HCT116 (cell line): ENCODE results near the gene SERPINI1. TPM values are rescaled to one million over a fixed set of nuclear protein-coding genes. Genes with fewer than 3 reads are reported as not detected.

Experiments
- ATAC-seq: fragments of 200-7000 bp; cut with Tn5 transposase; 2 replicates; pipeline ENCODE4 v1.9.1; 2020; ENCODE audit warnings: mild to moderate bottlenecking, moderate library complexity
- BruUV-seq: library from RNA; stranded (reverse); fragments of 400-500 nt; replicated peaks from 2 replicates; lab custom pipeline; 2021; lab: Mats Ljungman, UMichigan
- CTCF ChIA-PET: fragments of 300-600 bp; sonication (Branson Sonifier 250); formaldehyde crosslinking; loops from one replicate; lab custom pipeline; 2021; ENCODE audit warnings: antibody characterized with exemption; lab: Charles Lee
- POLR2A ChIA-PET: fragments of 300-600, 350-600 bp; sonication (Branson Sonifier 250); formaldehyde crosslinking; loops from one replicate; lab custom pipeline; 2021; ENCODE audit warnings: antibody characterized with exemption; lab: Charles Lee
- RAD21 ChIA-PET, 2 experiments: fragments of 300-600 bp; sonication (Branson Sonifier 250); formaldehyde crosslinking; loops; one replicate each; lab custom pipeline; 2023; ENCODE audit warnings: low total read pairs in 2 of 2; ENCODE audit not compliant: uncharacterized antibody in 2 of 2, unreplicated experiment in 2 of 2, low non-redundant PET in 1 of 2; lab: Charles Lee
- DNase-seq: peaks from one replicate; pipeline ENCODE4 v3.0.0-alpha.2; 2010; ENCODE audit warnings: low read depth, low spot score
- H2AFZ ChIP-seq: fragments of 200-600 bp; shearing (Covaris generic), sonication (generic); 2 replicates; pipeline ENCODE4 v1.6.1; 2017; ENCODE audit warnings: low read depth, mixed run types, mixed read lengths, antibody characterized with exemption, low read length; ENCODE audit not compliant: poor library complexity, severe bottlenecking
- H3K27ac ChIP-seq: 2 replicates; pipeline ENCODE4 v1.5.1; 2012; ENCODE audit warnings: low read depth, low read length
- H3K27me3 ChIP-seq: fragments of 200-600 bp; sonication (generic); 2 replicates; pipeline ENCODE4 v1.6.1; 2016; ENCODE audit warnings: mixed run types, low read length, mixed read lengths; ENCODE audit not compliant: insufficient read depth
- H3K36me3 ChIP-seq, 2 experiments: fragments of 200-500 bp in 1 of 2; fragments of 200-600 bp in 1 of 2; sonication (Bioruptor generic) in 1 of 2; sonication (generic) in 1 of 2; 2 replicates each; pipeline versions ENCODE4 v1.5.1 to v1.6.1; 2014 to 2016; ENCODE audit warnings: low read length in 2 of 2, inconsistent platforms in 1 of 2, mixed read lengths in 1 of 2, mixed run types in 1 of 2; ENCODE audit not compliant: insufficient read depth in 2 of 2, control insufficient read depth in 1 of 2
- H3K4me1 ChIP-seq, 2 experiments: fragments of 200-600 bp in 1 of 2; sonication (generic) in 1 of 2; 2 replicates each; pipeline versions ENCODE4 v1.5.1 to v1.6.1; 2012 to 2017; ENCODE audit warnings: low read length in 2 of 2, inconsistent platforms in 1 of 2, mild to moderate bottlenecking in 1 of 2, mixed read lengths in 1 of 2, mixed run types in 1 of 2, moderate library complexity in 1 of 2; ENCODE audit not compliant: insufficient read depth in 2 of 2, control insufficient read depth in 1 of 2
- H3K4me2 ChIP-seq: fragments of 200-600 bp; sonication (generic); 2 replicates; pipeline ENCODE4 v1.6.1; 2017; ENCODE audit warnings: mixed run types, low read length, mixed read lengths
- H3K4me3 ChIP-seq, 2 experiments: fragments of 200-600 bp in 1 of 2; sonication (generic) in 1 of 2; replicated peaks in 1 of 2; 2 replicates each; pipeline ENCODE4 v1.5.1; 2011 to 2016; ENCODE audit warnings: low read length in 2 of 2, control low read depth in 1 of 2, low read depth in 1 of 2, mild to moderate bottlenecking in 1 of 2, mixed read lengths in 1 of 2, mixed run types in 1 of 2
- H3K79me2 ChIP-seq: fragments of 200-600 bp; sonication (generic); 2 replicates; pipeline ENCODE4 v1.6.1; 2017; ENCODE audit warnings: mild to moderate bottlenecking, mixed run types, low read length, moderate library complexity, mixed read lengths; ENCODE audit not compliant: insufficient read depth
- H3K9ac ChIP-seq: fragments of 200-600 bp; sonication (generic); 2 replicates; pipeline ENCODE4 v1.6.1; 2016; ENCODE audit warnings: low read length, mixed read lengths
- H3K9me2 ChIP-seq: fragments of 200-600 bp; sonication (generic), shearing (Covaris generic); 2 replicates; pipeline ENCODE4 v1.6.1; 2017; ENCODE audit warnings: mixed run types, mild to moderate bottlenecking, moderate library complexity; ENCODE audit not compliant: insufficient read depth
- H3K9me3 ChIP-seq, 2 experiments: fragments of 200-500 bp in 1 of 2; fragments of 200-600 bp in 1 of 2; sonication (Bioruptor generic) in 1 of 2; sonication (generic) in 1 of 2; 2 replicates each; pipeline ENCODE4 v1.6.1; 2014 to 2017; ENCODE audit warnings: low read length in 2 of 2, mixed read lengths in 2 of 2, inconsistent platforms in 1 of 2, low read depth in 1 of 2, mild to moderate bottlenecking in 1 of 2, mixed run types in 1 of 2, moderate library complexity in 1 of 2; ENCODE audit not compliant: control insufficient read depth in 1 of 2, insufficient read depth in 1 of 2
- H4K20me1 ChIP-seq: fragments of 200-600 bp; sonication (generic), shearing (Covaris generic); 2 replicates; pipeline ENCODE4 v1.6.1; 2017; ENCODE audit warnings: mixed run types, mild to moderate bottlenecking, moderate library complexity; ENCODE audit not compliant: insufficient read depth
- ATF3 ChIP-seq: IDR thresholded peaks from 2 replicates; pipeline ENCODE4 v1.6.1; 2012
- CBX3 ChIP-seq: IDR thresholded peaks from 2 replicates; pipeline ENCODE4 v1.6.1; 2012; ENCODE audit warnings: low read depth
- CEBPB ChIP-seq: IDR thresholded peaks from 2 replicates; pipeline ENCODE4 v1.6.1; 2012; ENCODE audit warnings: low read depth
- CTCF ChIP-seq, 3 experiments: fragments of 200-600 bp in 1 of 3; sonication (generic) in 1 of 3; IDR thresholded peaks in 2 of 3; conservative IDR thresholded peaks in 1 of 3; 2 replicates each; pipeline ENCODE4 v1.5.1; 2012 to 2017; ENCODE audit warnings: low read depth in 2 of 3, low read length in 2 of 3, antibody characterized with exemption in 1 of 3, borderline replicate concordance in 1 of 3, control low read depth in 1 of 3, mild to moderate bottlenecking in 1 of 3, mixed read lengths in 1 of 3, mixed run types in 1 of 3, moderate library complexity in 1 of 3; ENCODE audit not compliant: insufficient read depth in 1 of 3
- ELF1 ChIP-seq: IDR thresholded peaks from 2 replicates; pipeline ENCODE4 v1.6.1; 2012; ENCODE audit warnings: low read depth, borderline replicate concordance
- EZH2 ChIP-seq: fragments of 200-600 bp; sonication (generic); IDR thresholded peaks from 2 replicates; pipeline ENCODE4 v1.6.1; 2017; ENCODE audit warnings: antibody characterized with exemption, mixed run types
- EZH2phosphoT487 ChIP-seq: fragments of 200-600 bp; IDR thresholded peaks from 2 replicates; pipeline ENCODE4 v1.6.1; 2018; ENCODE audit warnings: antibody characterized with exemption, borderline replicate concordance
- FOSL1 ChIP-seq: IDR thresholded peaks from 2 replicates; pipeline ENCODE4 v1.6.1; 2012; ENCODE audit warnings: low read depth
- JUND ChIP-seq: IDR thresholded peaks from 2 replicates; pipeline ENCODE4 v1.6.1; 2012
- MAX ChIP-seq: IDR thresholded peaks from 2 replicates; pipeline ENCODE4 v1.6.1; 2012
- POLR2A ChIP-seq: IDR thresholded peaks from 2 replicates; pipeline ENCODE4 v1.7.0; 2011; ENCODE audit warnings: borderline replicate concordance; ENCODE audit not compliant: insufficient read depth, insufficient read length; ENCODE audit errors: extremely low read depth
- REST ChIP-seq: IDR thresholded peaks from 2 replicates; pipeline ENCODE4 v1.6.1; 2012; ENCODE audit warnings: low read depth
- SIN3A ChIP-seq: IDR thresholded peaks from 2 replicates; pipeline ENCODE4 v1.6.1; 2012; ENCODE audit warnings: low read depth
- SP1 ChIP-seq: IDR thresholded peaks from 2 replicates; pipeline ENCODE4 v1.6.1; 2012; ENCODE audit warnings: low read depth
- SRF ChIP-seq: IDR thresholded peaks from 2 replicates; pipeline ENCODE4 v1.6.1; 2012; ENCODE audit warnings: low read depth
- TCF7L2 ChIP-seq: IDR thresholded peaks from 2 replicates; pipeline ENCODE4 v1.7.0; 2011; ENCODE audit warnings: borderline replicate concordance, inconsistent platforms; ENCODE audit not compliant: insufficient read depth, insufficient read length; ENCODE audit errors: extremely low read depth
- YY1 ChIP-seq: IDR thresholded peaks from 2 replicates; pipeline ENCODE4 v1.6.1; 2011; ENCODE audit warnings: low read length, low read depth, moderate library complexity, mild to moderate bottlenecking; ENCODE audit not compliant: insufficient replicate concordance; ENCODE audit errors: extremely low read depth
- ZBTB33 ChIP-seq: IDR thresholded peaks from 2 replicates; pipeline ENCODE4 v1.6.1; 2011; ENCODE audit warnings: mild to moderate bottlenecking, low read length, moderate library complexity; ENCODE audit not compliant: insufficient replicate concordance; ENCODE audit errors: extremely low read depth
- ZFX ChIP-seq: fragments of 450-650 bp; IDR thresholded peaks from 2 replicates; pipeline ENCODE4 v1.6.1; 2017
- ZNF274 ChIP-seq: fragments of 200-500 bp; sonication (Bioruptor generic); IDR thresholded peaks from 2 replicates; pipeline ENCODE4 v1.6.1; 2014; ENCODE audit warnings: mild to moderate bottlenecking, low read depth, low read length, inconsistent platforms
- intact Hi-C: fragments of 100-400 bp; cut with micrococcal nuclease; formaldehyde crosslinking; loops from 2 replicates; pipeline ENCODE4 v1.10.0; 2022
- total RNA-seq: library from RNA; stranded (reverse); gene quantifications from one replicate; pipeline ENCODE4 v1.2.1, GENCODE V29; 2021; ENCODE audit not compliant: unreplicated experiment

SERPINI1 gene
- total RNA-seq, 1 experiment from 2014 or later, result 6.5 TPM

GRCh38 chr3:167777356-167777755, 41.8 kb downstream of the SERPINI1 start:
- Histone ChIP-seq H3K9ac (no peak overlapping the region), H3K79me2 (no peaks in the 10 kb centered on the region), H3K4me3 (no peak overlapping the region), H3K4me1 (no peaks in the 10 kb centered on the region), H3K9me3 (peaks cover 0 to 5% of the 10 kb centered on the region in 2 experiments; a peak in 1 of 4 replicates), H3K36me3 (no peaks in the 10 kb centered on the region), H3K4me2 (no peak overlapping the region), H3K27me3 (no peaks in the 10 kb centered on the region), H3K27ac (no peak overlapping the region), H3K9me2 (no peaks in the 10 kb centered on the region; the same call in 1 of the 2 replicates), H4K20me1 (no peaks in the 10 kb centered on the region), H2AFZ (no peak overlapping the region)
- no TSS peak for BruUV-seq
- ChIA-PET RAD21 (no interaction called here), CTCF (no interaction called here), POLR2A (no interaction called here)
- ATAC-seq (no peak), DNase-seq (no peak)
- intact Hi-C loops, result no loop called here
- TF ChIP-seq SRF, result no peak
- TF ChIP-seq CEBPB, result no peak
- no peak for TF ChIP-seq TCF7L2
- TF ChIP-seq JUND, result no peak
- no peak for TF ChIP-seq ZFX
- no peak for TF ChIP-seq FOSL1
- TF ChIP-seq ELF1, result no peak
- TF ChIP-seq POLR2A, result no peak
- TF ChIP-seq SP1, result no peak
- TF ChIP-seq ATF3, result no peak
- no peak for TF ChIP-seq CTCF (IDR thresholded peaks at IDR 0.05 in 2 of 3, conservative IDR thresholded peaks at IDR 0.05 in 1 of 3; ENCODE audit: borderline replicate concordance in 1 of 3, insufficient read depth in 1 of 3, low read depth in 2 of 3, low read length in 2 of 3)
- no peak for TF ChIP-seq ZBTB33
- TF ChIP-seq REST, result no peak
- no peak for TF ChIP-seq MAX
- TF ChIP-seq SIN3A, result no peak
- no peak for TF ChIP-seq CBX3
- no peak for TF ChIP-seq ZNF274
- TF ChIP-seq EZH2phosphoT487, result no peak
- TF ChIP-seq YY1, result no peak
- no peak for TF ChIP-seq EZH2
